ENCODE data around the gene SRSF2. TPM values are rescaled to one million over a fixed set of nuclear protein-coding genes. Genes with fewer than 3 reads are reported as not detected.

Gene SRSF2
- total and polyA plus RNA-seq, 11 donors = 67.0 to 155 (median 79.5) TPM

DNA sequence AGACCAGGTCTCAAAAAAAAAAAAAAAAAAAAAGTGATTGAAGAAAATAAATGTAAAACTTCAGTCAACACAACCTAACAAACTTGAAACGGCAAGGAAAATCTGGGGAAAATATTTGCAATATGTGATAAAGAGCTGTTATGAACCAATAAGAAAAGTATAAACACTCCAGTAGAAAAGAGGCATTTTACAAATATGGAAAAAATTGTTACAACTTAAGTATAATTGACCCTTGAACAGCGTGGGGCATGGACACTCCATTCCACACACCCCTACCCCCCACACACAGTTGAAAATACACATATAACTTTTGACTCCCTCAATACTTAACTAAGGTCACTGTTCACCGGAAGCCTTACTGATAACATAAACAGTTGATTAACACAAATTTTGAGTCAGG, 21.4 kb upstream of the SRSF2 start:
- TF ChIP-seq, protein P1, sequence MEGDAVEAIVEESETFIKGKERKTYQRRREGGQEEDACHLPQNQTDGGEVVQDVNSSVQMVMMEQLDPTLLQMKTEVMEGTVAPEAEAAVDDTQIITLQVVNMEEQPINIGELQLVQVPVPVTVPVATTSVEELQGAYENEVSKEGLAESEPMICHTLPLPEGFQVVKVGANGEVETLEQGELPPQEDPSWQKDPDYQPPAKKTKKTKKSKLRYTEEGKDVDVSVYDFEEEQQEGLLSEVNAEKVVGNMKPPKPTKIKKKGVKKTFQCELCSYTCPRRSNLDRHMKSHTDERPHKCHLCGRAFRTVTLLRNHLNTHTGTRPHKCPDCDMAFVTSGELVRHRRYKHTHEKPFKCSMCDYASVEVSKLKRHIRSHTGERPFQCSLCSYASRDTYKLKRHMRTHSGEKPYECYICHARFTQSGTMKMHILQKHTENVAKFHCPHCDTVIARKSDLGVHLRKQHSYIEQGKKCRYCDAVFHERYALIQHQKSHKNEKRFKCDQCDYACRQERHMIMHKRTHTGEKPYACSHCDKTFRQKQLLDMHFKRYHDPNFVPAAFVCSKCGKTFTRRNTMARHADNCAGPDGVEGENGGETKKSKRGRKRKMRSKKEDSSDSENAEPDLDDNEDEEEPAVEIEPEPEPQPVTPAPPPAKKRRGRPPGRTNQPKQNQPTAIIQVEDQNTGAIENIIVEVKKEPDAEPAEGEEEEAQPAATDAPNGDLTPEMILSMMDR (IDR thresholded peaks at IDR 0.05) = no peak
- no peak for TF ChIP-seq POLR2A (IDR thresholded peaks at IDR 0.05)
- ATAC-seq (no peak), DNase-seq (no peak)
- Histone ChIP-seq H3K27me3 (no peaks in the 10 kb centered on the region), H3K4me1 (peaks cover 0 to 4% (median 0%) of the 10 kb centered on the region in 12 donors), H3K4me3 (no peak overlapping the region), H3K9me3 (no peaks in the 10 kb centered on the region), H3K36me3 (peaks cover 0 to 85% (median 50%) of the 10 kb centered on the region in 9 donors), H3K27ac (no peak overlapping the region)
- 92 to 96% (median 94%) methylated on average over 3 of the region's 3 CpGs for WGBS, 4 donors
- intact Hi-C loops (cut with DNase I) = loop anchor here in 1 of 10 donors (10.0 kb wide), 1 partner anchor 76 kb away; no protein-coding TSS in a partner anchor

- H3K27ac ChIP-seq = no peak overlapping the region
- no peak overlapping the region for H3K4me3 ChIP-seq
- peaks cover 0 to 91% (median 50%) of the 10 kb centered on the region in 9 donors for H3K36me3 ChIP-seq
- whole genome bisulfite sequencing, 4 donors = 92 to 97% (median 94%) methylated on average over 5 of the region's 5 CpGs
- H3K9me3 ChIP-seq = no peaks in the 10 kb centered on the region
- intact Hi-C loops (cut with DNase I) = loop anchor here in 1 of 10 donors (10.0 kb wide), 1 partner anchor 78 kb away; no protein-coding TSS in a partner anchor
- no peak for DNase-seq
- peaks cover 0 to 15% (median 0%) of the 10 kb centered on the region in 12 donors for H3K4me1 ChIP-seq
- TF ChIP-seq POLR2A (IDR thresholded peaks at IDR 0.05) = no peak
- TF ChIP-seq, protein P1 (IDR thresholded peaks at IDR 0.05) = no peak
- ATAC-seq = no peak
- H3K27me3 ChIP-seq = no peaks in the 10 kb centered on the region
These were observed 20.1 kb upstream of the SRSF2 start for GRCh38 chr17:76757256-76757655.

- peaks cover 0 to 88% (median 55%) of the 10 kb centered on the region in 9 donors for H3K36me3 ChIP-seq
- no peaks in the 10 kb centered on the region for H3K27me3 ChIP-seq
- intact Hi-C loops (cut with DNase I) = loop anchor here in 1 of 10 donors (10.0 kb wide), 1 partner anchor 80 kb away; no protein-coding TSS in a partner anchor
- H3K4me1 ChIP-seq = peaks cover 0 to 22% (median 0%) of the 10 kb centered on the region in 12 donors
- ATAC-seq = peak in 2 of 4 donors; percentile 17 to 62
- H3K9me3 ChIP-seq = no peaks in the 10 kb centered on the region
- H3K4me3 ChIP-seq = no peak overlapping the region
- H3K27ac ChIP-seq = peak overlapping the region in 1 of 12 donors; percentile 58
- DNase-seq = no peak
- 58 to 69% (median 61%) methylated on average over 2 of the region's 2 CpGs for WGBS, 4 donors
- TF ChIP-seq, protein P1 (IDR thresholded peaks at IDR 0.05) = no peak
- TF ChIP-seq POLR2A (IDR thresholded peaks at IDR 0.05) = no peak
These were observed 18.2 kb upstream of the SRSF2 start for GRCh38 chr17:76755285-76755684.

DNA sequence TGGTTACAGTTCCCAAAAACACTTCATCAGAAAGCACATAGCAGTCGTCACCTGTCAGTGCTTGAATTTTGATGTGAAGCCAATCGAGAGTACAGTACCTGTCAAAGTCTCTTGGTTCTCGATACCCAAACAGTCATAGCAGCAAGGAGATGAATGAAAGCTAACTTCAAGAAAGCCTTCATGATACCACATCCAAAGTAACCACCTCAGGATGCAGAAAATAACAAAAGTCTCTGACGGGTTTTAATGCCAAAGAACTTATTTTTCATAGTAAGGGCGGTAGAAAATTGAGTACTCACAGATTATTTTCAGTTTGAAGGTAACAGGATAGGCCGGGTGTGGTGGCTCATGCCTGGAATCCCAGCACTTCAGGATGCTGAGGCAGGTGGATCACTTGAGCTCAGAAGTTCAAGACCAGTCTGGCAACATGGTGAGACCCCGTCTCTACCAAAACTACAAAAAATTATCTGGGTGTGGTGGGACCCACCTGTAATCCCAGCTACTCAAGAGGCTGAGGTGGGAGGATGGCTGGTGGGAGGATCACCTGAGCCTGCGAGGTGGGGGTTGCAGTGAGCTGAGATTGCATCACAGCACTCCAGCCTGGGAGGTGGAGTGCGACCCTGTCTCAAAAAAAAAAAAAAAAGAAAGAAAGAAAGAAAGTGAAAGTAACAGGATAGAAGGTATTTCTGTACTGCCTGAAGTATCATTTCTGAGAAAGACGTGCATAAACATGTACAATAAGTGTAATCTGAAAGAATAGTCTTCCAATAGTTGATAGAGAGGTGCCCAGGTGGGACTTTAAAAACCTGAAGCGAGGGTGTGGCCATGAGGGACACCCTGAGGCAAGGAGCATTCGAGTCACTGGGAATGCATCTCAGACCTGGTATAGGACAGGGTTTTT, 16.2 kb upstream of the SRSF2 start:
- Histone ChIP-seq H3K27ac (peak overlapping the region in 1 of 12 donors; percentile 54), H3K4me1 (peaks cover 0 to 23% (median 3%) of the 10 kb centered on the region in 12 donors), H3K27me3 (no peaks in the 10 kb centered on the region), H3K9me3 (no peaks in the 10 kb centered on the region), H3K4me3 (peak overlapping the region in 1 of 12 donors; percentile 29), H3K36me3 (peaks cover 0 to 83% (median 59%) of the 10 kb centered on the region in 9 donors)
- TF ChIP-seq POLR2A (IDR thresholded peaks at IDR 0.05) = no peak
- TF ChIP-seq, protein P1 (IDR thresholded peaks at IDR 0.05) = no peak
- whole genome bisulfite sequencing, 4 donors = 77 to 86% (median 83%) methylated on average over 12 of the region's 12 CpGs
- ATAC-seq = peak in 1 of 4 donors; percentile 20
- intact Hi-C loops (cut with DNase I) = loop anchor here in 1 of 10 donors (10.0 kb wide), 1 partner anchor 81 kb away; no protein-coding TSS in a partner anchor
- DNase-seq = no peak
